HS-5 (cell line): Measurements from ENCODE around the gene PARD3.

ENCODE experiments used
- DNase-seq: peaks from one replicate; pipeline ENCODE4 v3.0.0-alpha.2; 2012; ENCODE audit warnings: low read depth

The PARD3 gene

GRCh38 chr10:34207343-34207742, 607.8 kb downstream of the PARD3 start:
- no peak for DNase-seq

GRCh38 chr10:34206935-34207268, 608.2 kb downstream of the PARD3 start:
- DNase-seq = no peak

- DNase-seq = no peak
Measured at GRCh38 chr10:34206078-34206934, 608.8 kb downstream of the PARD3 start.

- DNase-seq = no peak
Measured at GRCh38 chr10:34205452-34205851, 609.6 kb downstream of the PARD3 start.

- no peak for DNase-seq
Measured at GRCh38 chr10:34203966-34204630, 611.0 kb downstream of the PARD3 start.

- DNase-seq = no peak
Measured at GRCh38 chr10:34200355-34200901, 614.7 kb downstream of the PARD3 start.

GRCh38 chr10:34198953-34199352, 616.1 kb downstream of the PARD3 start:
- DNase-seq = no peak

- DNase-seq = no peak
Measured at GRCh38 chr10:34196058-34196433, 619.0 kb downstream of the PARD3 start.

- no peak for DNase-seq
Measured at GRCh38 chr10:34195364-34196057, 619.6 kb downstream of the PARD3 start.

- no peak for DNase-seq
Measured at GRCh38 chr10:34193931-34194626, 621.0 kb downstream of the PARD3 start.

GRCh38 chr10:34192646-34193045, 622.5 kb downstream of the PARD3 start:
- no peak for DNase-seq

- no peak for DNase-seq
Measured at GRCh38 chr10:34191406-34191805, 623.7 kb downstream of the PARD3 start.

- DNase-seq = no peak
Measured at GRCh38 chr10:34190580-34190979, 624.5 kb downstream of the PARD3 start.

- DNase-seq = no peak
Measured at GRCh38 chr10:34189830-34190229, 625.3 kb downstream of the PARD3 start.

GRCh38 chr10:34188221-34188620, 626.9 kb downstream of the PARD3 start:
- no peak for DNase-seq

GRCh38 chr10:34187201-34187600, 627.9 kb downstream of the PARD3 start:
- DNase-seq = no peak

GRCh38 chr10:34186745-34187144, 628.4 kb downstream of the PARD3 start:
- no peak for DNase-seq

GRCh38 chr10:34185998-34186397, 629.1 kb downstream of the PARD3 start:
- no peak for DNase-seq

GRCh38 chr10:34184939-34185386, 630.1 kb downstream of the PARD3 start:
- DNase-seq = no peak

GRCh38 chr10:34184397-34184796, 630.7 kb downstream of the PARD3 start:
- no peak for DNase-seq

GRCh38 chr10:34183016-34183796, 631.9 kb downstream of the PARD3 start:
- DNase-seq = no peak
